NCI-H2196 treated with DMSO at 0.1 percent for 48 hours (cell line): Measurements from ENCODE around the gene MAPKBP1.
"Not testable (repeated sequence)": the region's sequence is repeated elsewhere in the genome, so short reads cannot be mapped to it uniquely, and the experiment has no call there.

Source experiments
- DNase-seq: peaks from one replicate; lab custom pipeline; 2025; ENCODE audit not compliant: unreplicated experiment; lab: John Stamatoyannopoulos, UW

The MAPKBP1 gene, protein sequence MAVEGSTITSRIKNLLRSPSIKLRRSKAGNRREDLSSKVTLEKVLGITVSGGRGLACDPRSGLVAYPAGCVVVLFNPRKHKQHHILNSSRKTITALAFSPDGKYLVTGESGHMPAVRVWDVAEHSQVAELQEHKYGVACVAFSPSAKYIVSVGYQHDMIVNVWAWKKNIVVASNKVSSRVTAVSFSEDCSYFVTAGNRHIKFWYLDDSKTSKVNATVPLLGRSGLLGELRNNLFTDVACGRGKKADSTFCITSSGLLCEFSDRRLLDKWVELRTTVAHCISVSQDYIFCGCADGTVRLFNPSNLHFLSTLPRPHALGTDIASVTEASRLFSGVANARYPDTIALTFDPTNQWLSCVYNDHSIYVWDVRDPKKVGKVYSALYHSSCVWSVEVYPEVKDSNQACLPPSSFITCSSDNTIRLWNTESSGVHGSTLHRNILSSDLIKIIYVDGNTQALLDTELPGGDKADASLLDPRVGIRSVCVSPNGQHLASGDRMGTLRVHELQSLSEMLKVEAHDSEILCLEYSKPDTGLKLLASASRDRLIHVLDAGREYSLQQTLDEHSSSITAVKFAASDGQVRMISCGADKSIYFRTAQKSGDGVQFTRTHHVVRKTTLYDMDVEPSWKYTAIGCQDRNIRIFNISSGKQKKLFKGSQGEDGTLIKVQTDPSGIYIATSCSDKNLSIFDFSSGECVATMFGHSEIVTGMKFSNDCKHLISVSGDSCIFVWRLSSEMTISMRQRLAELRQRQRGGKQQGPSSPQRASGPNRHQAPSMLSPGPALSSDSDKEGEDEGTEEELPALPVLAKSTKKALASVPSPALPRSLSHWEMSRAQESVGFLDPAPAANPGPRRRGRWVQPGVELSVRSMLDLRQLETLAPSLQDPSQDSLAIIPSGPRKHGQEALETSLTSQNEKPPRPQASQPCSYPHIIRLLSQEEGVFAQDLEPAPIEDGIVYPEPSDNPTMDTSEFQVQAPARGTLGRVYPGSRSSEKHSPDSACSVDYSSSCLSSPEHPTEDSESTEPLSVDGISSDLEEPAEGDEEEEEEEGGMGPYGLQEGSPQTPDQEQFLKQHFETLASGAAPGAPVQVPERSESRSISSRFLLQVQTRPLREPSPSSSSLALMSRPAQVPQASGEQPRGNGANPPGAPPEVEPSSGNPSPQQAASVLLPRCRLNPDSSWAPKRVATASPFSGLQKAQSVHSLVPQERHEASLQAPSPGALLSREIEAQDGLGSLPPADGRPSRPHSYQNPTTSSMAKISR (N-terminal part only)

DNA sequence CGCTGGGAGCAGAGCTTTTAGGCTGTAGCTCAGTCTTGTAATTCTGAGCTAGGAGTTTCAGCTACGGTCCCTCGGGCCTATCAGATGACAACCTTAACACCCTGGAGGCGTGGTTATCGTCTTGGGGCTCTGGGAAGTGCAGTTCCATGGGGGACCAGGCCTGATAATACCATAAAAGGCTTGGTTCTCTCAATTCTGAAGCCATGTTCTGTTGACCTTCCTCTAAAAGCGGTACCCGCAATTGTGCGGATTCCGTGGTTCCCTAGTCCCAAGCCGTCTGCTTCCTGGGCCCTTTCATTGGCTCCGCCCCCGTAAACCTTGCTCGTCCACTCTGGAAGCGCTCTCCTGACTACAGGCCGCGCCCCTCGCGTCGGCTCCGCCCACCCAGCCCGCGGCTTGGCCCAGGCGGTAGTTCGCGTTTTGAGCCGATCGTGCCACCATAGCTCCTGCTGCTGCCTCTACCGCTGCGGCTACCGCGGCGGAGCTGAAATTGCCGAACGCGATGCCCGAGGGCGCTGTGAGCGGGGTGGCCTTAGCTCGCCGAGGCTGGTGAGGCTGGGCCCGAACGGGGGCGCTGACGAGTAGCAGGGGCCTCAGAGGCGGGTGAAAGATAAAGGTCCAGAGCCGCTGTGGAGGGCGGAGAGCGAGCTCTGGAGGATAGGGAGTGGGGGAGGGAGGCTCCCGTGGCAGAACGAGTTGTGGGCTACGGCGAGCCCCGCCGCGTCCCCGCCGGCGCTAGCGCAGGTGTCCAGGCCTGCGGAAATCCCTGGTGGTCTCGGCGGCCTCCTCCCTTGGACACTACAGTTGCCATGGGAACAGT is at the start of gene MAPKBP1:
TSS of gene MAPKBP1 (plus strand) at position 423 of the 820 bp plus-strand sequence. CDS start 792 bp downstream, outside the sequence.
- peak; percentile 75 for DNase-seq

DNA sequence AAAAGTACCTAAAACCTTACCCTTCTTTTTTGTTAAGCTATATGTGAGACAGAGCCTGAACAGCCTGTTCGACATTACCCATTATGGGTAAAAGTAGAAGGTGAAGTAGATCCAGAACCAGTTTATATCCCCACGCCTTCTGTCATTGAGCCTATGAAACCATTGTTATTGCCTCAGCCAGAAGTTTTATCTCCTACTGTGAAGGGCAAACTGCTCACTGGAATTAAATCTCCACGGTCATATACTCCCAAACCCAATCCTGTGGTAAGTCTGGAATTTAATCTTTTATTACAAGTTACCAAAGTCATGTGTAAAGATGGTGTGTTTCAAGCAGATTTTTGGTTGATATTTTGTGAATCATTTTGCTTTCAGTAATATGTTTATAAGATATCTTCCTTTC is 47.1 kb upstream of the MAPKBP1 start:
- no peak for DNase-seq

DNA sequence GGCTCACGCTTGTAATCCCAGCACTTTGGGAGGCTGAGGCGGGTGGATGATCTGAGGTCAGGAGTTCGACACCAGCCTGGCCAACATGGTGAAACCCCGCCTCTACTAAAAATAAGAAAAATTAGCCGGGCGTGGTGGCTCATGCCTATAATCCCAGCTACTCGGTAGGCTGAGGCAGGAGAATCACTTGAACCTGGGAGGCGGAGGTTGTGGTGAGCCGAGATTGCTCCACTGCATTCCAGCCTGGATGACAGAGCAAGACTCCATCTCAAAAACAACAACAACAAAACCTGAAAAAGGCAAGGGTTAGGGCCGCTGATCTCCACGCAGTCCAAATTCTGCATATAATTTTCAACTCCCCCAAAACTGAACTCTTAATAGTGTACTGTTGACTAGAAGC is 46.2 kb upstream of the MAPKBP1 start:
- not testable (repeated sequence) for DNase-seq

DNA sequence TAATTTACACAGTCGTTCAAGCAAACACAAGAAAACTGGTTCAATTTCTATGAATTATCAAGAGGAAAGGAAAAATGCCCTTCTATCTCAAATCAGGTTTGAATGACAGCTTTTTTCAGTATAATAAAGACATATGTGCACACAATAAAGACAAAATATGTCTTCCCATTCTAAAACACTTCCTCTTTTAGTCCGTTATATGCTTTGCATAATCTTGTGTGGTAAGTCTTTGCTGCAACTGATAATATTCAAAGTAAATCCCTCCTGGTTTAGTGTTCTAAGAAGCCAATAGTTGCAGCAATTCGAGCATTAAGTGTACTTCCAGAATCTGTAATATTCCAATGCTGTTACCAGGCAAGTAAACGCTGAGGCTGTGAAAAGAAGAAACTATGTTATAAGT is 43.7 kb upstream of the MAPKBP1 start:
- no peak for DNase-seq

DNA sequence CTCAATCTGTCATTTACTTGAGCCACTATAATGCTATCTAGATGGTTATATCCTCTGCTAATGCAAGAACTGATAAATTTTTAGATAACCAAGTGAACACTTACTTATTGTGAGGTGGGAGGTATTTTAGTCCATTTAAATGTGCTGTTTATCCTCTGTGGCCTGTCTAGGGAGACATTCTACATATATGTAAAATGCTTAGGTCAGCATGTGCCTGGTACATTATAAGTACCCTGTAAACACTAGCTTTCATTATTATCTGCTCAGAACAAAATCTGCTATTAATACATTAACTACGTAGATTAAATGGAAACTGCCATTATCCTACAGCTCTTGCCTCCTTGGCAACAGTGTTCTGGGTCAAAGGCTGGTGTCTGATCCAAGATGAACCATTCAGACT is 41.8 kb upstream of the MAPKBP1 start:
- DNase-seq, result no peak

- DNase-seq, result no peak
These were observed 40.2 kb upstream of the MAPKBP1 start for GRCh38 chr15:41734079-41734478.

GRCh38 chr15:41735046-41735445 is 39.2 kb upstream of the MAPKBP1 start:
- no peak for DNase-seq

GRCh38 chr15:41735492-41735891 is 38.8 kb upstream of the MAPKBP1 start:
- not testable (repeated sequence) for DNase-seq

- no peak for DNase-seq
These were observed 27.5 kb upstream of the MAPKBP1 start for GRCh38 chr15:41746802-41747201.

- no peak for DNase-seq
These were observed 18.1 kb upstream of the MAPKBP1 start for GRCh38 chr15:41756198-41756597.

GRCh38 chr15:41772720-41773331 is 1.5 kb upstream of the MAPKBP1 start:
- peak; percentile 15 for DNase-seq

- DNase-seq, result no peak
These were observed 954 bp upstream of the MAPKBP1 start for GRCh38 chr15:41773332-41773728.

- DNase-seq, result no peak
These were observed 589 bp upstream of the MAPKBP1 start for GRCh38 chr15:41773729-41774061.

DNA sequence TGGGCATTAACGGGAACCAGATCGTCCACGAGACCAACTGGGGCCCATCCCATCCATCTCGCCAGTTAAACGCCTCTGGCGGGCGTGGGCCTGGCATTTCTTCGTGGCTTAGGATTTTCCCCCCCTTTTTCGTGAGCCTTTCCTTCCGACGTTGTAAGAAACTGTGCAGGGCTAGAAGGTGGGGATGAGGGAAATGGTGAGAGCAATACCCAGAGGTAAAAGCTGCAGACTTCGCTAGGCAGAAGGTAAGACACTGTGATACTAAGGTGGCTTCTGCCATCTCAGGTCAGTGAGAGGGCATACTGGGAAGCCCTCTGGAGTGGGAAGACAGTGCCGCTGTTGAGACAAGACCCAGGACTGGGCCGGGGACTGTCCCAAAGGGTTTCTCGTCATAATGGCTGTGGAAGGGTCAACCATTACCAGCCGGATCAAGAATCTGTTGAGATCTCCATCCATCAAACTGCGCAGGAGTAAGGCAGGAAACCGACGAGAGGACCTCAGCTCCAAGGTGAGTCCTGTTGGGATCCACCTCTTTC is 666 bp downstream of the MAPKBP1 start:
- no peak for DNase-seq

GRCh38 chr15:41775651-41776050 is 1.4 kb downstream of the MAPKBP1 start:
- no peak for DNase-seq

DNA sequence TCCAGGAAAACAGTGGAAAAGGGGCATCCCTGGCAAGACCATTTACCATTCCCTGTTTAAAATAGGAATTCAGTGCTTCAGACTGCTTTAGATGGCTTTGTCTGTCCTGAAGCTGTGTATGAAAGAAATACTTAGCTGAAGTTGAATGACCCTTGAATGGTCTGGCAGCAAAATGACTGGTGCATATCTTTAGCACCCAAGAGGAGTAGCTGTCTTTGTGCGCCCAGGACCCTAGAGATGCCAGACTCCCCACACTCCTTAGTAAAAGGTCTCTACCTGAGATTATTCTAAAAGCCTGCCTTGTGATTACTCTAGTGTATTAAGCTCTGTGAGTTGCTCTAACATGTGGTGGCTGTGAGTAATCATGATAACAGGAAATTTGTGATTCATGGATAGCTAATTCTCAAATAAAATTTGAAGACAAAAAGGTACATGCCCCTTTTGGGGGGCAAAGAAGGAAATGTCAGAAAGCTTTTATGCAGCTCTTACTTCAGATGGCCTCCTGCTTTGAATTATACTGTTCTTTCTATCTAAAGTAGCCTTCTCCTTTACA is 3.2 kb downstream of the MAPKBP1 start:
- no peak for DNase-seq

DNA sequence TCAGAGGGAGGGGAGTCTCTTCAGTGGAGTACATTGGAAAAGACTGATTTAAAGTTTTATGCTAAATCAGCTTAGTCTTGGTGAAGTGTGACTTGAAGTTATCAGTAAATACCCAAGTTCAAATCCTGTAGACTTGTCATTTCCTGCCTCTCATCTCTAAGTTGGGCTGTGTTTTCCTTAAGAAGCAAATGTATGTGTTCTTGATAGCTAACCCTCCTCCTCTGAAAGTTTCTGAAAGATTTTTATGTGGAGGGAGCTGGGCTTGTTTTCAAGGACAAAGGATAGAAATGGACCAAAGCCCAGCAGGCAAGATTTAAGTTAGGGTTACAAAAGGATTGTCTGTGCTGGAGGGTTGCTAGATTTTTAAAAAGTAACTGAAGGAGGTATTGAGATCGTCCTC is 4.2 kb downstream of the MAPKBP1 start:
- DNase-seq, result no peak

GRCh38 chr15:41779662-41780157 is 5.4 kb downstream of the MAPKBP1 start:
- no peak for DNase-seq

GRCh38 chr15:41780266-41780665 is 6.0 kb downstream of the MAPKBP1 start:
- DNase-seq, result no peak
